ENCODE results near the gene BATF.

GRCh38 chr14:75506930-75507329 lies 15.3 kb upstream of the BATF start:
- TF ChIP-seq RAD21 (IDR thresholded peaks at IDR 0.05; ENCODE audit: low read depth) (no peak), POLR2A (IDR thresholded peaks at IDR 0.05; ENCODE audit: borderline replicate concordance, extremely low read depth, insufficient read depth, insufficient read length) (no peak), SRF (IDR thresholded peaks at IDR 0.05; ENCODE audit: low read depth) (no peak)
